GM21515 (cell line): ENCODE data around the gene STARD13.

Experiments used
- ATAC-seq: cut with Tn5 transposase; IDR thresholded peaks from one replicate; pipeline ENCODE4 v1.9.1; 2021; ENCODE audit not compliant: unreplicated experiment

The STARD13 gene

DNA sequence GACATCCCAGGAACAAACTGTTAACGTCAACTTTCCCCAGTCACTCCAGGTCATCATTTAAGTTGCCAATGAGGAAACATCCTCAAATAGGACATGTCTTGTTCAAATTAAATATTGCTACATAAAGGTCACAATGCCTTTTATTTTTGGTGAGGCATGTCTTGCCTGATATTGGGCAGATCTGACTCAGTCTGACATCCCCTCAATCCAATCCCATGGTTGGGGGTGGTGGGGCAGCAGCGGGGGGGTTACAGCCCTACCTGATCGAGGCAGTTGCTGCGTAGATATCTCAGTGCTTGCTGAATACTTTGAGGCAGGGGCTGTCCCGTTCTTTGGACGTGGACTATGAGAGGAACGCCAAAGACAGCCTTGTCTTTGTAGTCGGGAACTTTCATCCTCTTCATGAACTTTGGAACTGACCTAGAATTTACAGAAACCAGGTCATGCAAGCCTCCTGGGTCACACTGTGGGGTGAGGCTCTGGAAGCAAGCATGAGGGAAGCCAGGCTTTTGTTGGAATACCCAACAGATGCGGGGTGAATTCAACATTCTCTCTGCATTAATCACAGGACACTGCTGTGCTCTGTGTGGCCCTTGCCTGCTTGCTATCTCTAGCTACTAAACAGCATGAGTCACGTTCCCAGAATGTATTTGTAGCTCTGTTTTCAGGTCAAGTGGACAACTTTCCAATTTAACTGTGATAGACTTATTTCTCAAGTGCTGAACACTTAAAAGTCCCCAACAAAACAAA is 159.6 kb downstream of the STARD13 start:
- ATAC-seq, result no peak

DNA sequence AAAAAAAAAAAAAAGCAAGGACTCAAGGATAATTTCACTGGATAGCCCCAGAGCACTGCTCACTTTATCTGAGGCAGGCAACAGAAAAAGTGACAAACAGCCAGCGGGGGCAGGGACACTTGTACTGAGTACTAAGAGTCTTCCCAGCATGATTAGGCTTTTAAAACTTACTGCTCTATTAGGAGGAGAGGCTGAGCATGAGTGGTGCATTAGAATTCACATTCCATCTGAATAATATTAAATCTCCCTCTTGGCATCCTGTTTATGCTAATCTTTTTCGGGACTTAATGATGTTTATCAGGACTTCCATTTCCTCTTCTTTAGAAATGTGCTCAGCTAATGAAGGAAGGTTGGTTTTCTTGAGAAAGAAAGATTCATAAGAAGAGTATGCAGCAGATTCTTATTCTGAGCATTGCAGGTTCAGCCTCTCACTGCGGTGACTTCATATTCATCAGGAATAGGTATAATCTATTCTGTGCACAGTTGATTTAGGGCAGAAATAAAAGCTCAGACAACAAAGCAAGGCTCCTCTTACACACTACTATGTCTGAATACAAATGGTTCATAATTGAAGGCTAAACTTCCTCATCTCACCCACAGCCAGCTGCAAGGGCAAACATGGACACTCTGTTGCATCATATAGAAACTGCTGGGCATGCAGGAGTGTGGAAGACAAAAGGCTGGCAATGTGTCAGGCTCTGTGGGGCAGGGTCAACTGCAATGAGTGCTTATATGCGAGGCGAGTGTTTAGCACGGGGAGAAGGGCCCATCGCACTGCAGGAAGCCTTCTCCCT is 162.3 kb downstream of the STARD13 start:
- no peak for ATAC-seq

DNA sequence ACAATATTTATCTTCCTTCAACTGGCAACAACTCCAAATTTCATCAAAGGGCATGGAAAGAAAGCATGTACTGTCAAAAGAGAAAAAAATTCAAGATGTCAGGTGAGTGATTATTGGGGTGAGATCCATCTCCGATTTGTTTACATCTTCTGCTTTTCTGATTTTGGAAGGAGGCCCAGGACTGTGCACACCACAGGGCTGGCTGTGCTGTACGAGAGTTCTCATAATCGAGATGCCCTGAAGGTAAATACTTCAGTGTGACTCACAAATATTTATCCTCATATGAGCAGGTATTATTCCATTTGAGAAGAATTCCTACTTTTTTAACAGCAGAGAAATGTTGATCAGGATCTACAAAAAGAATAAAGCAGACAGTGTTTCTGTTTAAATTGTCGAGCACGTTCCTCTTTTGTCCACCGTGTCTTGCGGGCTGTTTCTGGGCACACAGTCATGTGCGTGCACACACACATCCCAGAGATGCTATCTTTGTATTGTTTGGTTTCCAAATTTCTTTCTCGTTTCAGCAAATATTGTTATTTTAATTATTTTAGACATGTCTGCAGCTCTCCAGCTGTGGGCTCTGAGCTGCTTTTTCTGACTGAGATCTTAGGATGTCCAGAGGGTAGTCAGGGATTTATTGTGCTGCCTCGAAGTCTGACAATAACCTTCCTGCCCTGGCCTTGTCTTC is 165.6 kb downstream of the STARD13 start:
- ATAC-seq, result no peak

DNA sequence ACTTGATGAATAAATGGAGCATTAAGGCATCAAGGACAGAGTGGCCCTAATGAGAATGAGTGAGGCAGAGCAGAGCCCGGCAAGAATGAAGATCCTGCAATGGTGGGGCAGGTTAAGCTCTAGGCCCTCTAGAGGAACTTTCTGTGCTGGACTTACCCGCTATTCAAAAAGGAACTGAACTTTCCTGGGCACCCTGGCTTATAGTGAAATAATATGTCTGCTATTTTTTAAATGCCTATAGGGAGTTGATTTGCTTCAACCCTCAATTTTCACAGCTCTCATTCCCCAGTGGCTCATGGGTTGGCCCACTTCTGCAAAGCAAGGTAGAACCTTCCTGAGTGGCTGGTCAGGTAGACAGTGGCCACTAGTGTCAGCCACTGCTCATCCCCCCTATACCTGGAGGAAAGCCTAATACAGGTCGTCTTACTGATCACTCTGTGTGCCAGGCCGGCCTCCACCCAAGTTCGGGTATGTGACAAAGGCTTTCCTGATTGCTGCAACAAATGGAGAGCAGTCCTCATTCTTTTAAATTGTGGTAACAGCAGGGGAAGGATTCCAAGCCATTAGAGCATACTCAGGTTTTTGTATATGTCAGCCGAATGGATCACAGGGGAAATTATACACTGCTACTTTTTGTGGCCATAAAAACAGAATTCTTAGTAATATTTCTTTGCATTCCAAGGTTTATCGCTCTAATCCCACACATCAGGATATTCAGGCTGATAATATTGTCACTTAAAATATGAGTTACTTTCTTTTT is 166.4 kb downstream of the STARD13 start:
- no peak for ATAC-seq

DNA sequence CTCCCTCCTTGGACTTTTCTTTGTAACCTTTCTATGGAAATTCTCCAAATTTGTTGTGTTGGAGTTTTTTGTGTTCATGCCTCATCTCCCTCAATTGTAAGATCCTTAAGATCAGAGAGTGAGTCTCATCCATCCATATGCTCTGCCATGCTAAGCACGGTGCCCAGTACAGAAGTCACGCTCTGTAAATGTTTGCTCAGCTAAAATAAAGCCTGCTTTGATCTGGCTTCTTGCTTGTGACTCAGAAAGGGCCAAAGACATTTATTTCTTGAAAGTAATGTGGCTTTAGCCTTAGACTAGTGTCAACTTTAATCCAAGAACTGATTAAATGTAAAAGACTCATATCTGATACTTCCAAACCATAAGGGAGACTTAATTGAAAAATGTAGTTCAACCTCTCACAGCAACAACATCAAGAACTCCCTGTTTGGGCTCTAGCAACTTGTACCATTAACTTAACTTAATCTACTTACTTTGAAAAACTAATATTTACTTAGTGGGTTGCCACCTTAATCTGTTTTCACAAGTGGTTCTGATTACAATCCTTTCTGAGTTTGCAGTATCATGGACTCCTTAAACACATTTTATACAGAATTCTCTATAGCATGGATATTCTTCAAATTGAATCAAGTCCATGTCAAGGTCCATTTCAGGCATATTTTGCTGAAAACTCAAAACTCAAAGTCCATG is 169.1 kb downstream of the STARD13 start:
- ATAC-seq, result no peak

DNA sequence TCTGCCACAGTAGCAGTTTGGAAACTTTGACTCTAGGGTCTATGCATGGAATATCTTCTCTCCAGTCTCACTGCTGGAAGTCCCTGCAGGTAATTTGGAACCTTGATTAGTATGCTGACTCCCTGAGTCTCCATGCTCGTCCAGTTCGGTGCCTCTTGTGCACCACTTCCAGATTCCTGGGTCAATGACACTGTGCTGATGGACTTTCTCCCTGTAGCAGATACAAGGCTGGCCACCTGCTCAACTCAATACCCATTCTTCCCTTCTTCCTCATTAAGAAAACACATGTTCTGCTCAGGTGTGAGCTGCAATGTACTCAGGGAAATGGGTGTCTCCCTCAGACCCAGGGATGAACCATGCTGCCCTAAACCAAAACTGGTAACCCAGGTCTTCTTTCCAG is 170.3 kb downstream of the STARD13 start:
- no peak for ATAC-seq

DNA sequence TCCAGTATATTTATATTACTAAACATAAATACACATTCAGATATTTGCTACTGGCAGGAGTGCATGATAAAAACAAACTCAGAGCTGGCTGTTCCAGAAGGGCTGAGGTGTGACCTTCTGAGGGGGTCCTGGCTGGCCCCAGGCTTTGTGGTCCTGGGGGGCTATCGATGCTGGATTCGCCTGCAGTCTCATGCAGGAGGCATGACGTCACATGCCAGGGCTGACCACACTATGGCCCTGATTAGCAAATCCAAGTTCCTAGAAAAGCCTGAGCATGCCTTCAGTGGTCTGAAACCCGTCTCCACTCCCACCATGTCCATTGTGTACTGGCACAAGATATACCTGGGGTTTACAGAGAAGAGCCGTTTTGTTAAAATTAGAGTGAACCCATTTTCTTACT is 171.4 kb downstream of the STARD13 start:
- ATAC-seq, result no peak

DNA sequence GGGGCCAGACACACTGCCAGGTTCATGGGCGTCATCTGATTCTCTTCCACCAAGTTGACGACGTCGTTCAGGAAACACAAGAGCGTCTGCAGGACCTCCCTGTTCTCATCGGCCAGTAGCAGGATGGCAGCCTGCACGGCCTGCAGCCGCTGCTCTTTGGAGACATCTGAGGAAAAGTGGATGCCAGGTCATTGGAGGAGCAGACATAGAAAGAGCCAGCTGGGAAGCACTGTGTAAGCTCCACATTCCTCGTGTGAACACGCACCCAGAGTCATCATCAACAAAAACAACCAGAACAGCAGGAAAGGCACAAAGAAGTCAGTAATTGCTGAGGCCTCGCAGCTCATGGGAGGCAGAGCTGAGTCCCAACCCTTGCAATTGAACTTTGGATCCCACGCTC is 172.8 kb downstream of the STARD13 start:
- no peak for ATAC-seq

DNA sequence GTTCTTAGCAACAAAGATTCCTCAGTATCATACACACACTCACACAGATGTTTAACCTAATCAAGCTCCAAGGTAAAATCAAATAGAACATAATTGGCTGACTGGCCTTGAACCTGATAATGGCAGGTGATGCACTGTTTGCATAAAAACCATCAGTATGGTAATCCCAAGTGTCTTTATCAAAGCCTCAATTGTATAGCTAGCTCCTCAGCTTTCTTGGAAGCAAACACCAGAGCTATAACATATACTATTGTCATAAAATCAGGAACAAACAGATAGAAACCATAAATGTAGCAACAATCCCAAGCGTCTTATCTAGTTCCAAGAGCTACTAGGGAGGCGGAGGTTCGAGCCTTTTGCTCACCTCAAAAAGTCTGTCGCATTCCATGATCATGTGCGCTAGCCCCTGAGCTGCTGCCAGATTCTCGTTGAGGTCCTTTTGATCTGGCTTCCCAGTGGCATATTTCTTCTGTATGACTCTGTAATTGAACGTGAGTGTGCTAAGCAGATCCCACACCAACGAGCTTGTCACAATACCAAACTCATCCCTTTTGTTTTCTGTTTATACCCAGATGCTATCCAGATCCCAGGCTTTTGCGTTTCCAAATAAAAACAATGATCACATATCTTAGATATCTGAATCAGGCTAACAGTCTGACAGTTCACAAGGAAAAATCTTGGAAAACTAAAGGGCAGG is 174.0 kb downstream of the STARD13 start:
- no peak for ATAC-seq

DNA sequence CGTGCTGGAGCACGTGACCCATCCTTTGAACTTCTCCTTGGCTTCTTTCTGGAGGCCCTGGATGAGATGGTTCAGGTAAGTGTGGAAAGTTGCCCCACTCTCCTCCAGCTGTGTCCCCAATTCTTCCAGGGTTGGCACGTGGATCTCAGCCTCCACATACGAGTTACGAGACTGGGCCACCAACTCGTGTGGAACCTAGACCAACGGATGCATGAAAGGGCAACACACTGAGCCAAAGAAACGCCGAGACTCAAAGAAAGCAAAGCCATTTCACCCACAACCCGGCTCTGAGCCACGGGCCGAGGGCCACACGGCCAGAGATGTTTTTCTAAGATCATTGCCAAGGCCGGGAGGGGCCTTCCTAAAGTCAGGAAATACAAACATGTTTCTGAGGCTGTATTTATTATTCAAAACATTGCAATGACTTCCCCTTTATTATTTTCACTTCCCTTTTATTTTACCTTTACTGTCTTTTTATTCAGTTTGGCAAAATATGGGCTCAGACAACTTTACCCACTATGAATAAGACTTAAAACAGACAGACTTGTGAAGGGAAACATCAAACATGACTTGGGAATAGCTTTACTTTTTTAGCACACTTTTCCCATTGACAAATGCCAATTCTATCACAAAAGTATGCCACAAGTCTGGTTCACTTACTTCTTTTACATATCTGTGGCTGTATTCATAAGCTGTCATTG is 174.7 kb downstream of the STARD13 start:
- no peak for ATAC-seq

DNA sequence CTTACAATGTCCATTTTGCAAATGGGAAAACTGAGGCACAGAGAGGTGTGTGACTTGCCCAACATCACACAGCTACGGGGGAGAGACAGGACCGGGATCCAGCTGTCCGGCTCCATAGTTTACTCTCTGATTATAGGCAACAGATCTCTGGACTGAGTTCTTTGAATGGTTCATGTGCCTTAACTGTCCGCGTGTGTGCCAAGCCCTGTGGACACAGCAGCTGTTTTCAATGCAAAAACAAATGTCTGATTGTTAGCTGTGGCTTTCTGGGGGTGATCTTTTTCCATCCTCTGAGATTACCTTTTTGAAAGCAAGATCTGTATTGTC is 175.2 kb downstream of the STARD13 start:
- no peak for ATAC-seq

DNA sequence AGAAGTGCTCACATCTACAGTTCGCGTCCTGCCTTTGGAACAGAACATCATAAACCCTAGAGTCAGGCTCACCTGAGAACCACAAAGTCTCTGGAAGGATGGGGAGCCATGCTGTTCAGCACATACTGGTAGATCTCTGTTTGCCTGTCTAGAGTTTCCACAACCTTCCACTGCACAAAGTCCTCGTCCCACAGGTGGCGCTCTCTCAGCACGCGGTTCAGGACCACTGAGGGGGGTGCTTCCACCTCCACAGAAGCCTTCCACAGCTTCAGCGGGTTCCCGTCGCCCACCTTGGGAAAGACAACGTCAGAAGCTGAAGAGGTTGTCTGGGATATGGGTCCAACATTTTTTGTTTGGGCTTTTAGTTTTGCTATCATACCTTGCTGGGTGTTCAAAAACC is 175.8 kb downstream of the STARD13 start:
- peak; percentile 30 for ATAC-seq

DNA sequence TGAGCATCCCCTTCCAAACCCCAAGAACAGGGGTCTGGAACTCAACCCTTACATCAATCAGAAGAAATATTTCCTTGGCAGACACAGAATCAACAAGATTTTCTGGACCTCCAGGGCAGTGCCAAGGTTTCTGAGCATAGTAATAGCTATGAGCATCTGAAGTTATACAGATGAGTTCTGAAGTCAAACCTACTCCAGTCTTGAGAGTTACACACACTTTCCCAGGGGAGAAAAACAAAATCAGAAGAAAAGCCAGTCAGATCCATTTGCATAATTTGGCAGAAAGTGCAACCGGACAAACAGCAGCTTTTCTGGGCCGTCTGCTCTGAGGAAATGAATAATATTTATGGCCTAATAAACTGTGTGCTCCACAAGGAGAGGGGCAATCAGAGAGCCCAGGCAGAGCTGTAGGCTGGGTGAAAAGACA is 176.3 kb downstream of the STARD13 start:
- ATAC-seq, result peak; percentile 35

DNA sequence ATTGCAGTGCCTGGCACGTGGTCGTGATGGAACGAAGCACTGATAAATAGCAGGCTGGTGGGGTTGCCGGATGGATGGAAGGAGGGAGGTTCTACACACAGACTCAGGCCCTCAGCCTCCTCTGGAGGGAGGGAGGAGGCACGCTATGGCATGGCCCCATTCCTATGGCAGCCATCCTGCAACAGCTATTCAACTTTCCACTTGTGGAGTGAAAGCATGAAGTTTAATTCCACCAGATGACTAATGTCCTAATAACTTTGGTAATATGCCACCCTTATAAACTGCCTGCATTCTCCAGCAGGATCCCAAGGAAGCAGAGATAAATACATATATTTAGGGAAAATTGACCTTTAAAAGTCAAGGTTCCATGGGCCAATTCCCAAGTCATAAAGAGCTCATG is 176.9 kb downstream of the STARD13 start:
- no peak for ATAC-seq

DNA sequence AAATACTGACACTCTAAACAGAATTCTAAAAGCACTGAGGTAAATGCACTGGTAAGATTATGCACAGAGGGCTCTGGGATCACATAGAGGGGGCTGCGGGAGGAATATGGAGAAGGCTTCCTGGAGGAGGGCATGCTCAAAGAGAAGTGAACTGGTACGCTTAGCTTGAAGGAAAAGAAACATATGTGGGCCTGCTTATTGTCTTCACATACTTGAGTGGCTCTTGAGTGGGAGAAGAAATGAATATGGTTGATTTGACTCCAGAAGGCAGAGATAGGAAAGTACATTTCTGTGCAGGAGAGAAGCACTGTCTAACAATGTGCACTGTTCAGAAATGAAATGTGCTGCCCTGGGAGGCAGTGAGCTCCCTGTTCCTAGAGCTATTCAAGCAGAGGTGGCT is 178.2 kb downstream of the STARD13 start:
- ATAC-seq, result no peak

DNA sequence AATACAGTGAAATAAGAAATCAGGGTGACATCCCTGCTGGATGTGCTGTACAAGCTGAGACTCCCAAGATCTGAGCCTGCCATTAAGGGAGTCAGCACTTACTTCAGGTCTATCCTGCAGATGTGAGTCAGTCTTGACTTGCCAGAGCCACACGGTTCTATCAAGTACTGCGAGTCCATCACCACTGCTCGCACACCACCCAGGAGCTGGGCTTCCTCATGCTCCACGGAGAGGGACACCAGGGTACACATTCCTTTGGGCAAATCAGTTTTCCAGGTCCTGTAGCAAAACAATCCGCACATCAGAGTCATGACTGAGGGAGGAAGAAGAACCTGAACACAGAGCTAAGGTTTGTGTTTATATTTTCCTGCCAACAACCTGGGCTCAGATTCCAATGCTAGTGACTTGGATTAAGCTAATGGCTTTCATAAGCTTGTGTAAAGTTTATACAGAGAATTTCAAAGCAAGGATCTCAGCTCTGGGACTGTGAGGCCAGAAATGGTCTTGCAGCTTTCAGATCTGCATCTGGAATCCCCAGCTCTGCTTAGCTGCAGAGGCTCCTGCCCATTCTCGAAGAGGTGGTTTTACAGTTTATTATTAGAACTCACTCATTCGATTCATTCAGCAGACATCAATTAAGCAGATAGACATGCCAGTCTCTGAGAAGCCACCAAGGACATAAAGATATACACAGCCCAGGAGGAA is 178.7 kb downstream of the STARD13 start:
- no peak for ATAC-seq

DNA sequence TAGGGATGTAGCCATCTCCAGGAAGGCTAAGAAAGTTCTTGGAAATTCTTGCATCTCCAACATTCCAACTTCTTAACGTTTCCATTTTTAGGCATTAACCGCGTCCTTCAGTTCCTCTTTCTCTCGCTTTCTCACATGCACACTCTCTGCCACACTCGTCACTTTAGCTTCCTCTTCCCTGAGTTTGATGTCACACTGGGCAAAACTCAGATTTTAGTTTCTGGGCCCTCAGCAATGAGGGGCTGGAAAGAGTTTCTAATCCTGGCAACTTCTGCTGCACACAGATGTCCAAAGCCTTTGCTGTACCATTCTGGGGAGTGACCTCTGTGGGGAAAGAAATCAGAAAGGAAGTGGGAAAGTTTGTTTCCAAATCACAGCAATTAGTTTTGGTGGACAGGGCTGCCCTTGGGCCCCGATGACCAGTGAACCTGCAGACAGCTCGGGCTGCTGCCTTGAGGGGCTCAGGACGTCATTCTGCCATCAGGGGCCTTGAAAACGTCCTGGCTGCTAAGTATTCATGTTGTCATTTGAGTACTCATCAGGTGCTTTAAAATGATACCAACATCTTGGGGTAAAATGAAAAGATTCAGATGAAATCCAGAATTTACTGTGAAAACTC is 180.1 kb downstream of the STARD13 start:
- ATAC-seq, result no peak

DNA sequence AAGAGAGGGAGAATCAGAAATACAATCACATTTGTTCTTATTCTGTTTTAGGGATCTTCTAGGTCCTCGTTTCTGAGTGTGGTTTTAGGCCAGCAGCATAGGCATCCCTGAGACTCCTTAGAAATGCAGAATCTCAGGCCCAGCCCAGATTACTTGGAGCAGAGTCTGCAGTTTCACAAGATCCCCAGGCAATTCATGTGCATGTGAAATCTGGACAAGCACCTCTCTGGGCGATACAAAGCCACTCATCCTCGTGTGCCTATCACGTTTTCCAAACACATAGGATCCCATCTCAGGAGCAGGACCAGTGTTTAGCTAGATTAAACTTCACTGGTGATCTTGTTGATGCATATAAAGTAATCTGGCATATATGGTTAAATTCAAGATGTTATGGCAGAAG is 182.1 kb downstream of the STARD13 start:
- ATAC-seq, result no peak
